Pulmonary artery endothelial cell (primary cell): ENCODE results near the gene FANCD2. TPM values are rescaled to one million over a fixed set of nuclear protein-coding genes. Genes with fewer than 3 reads are reported as not detected.
"Not testable (repeated sequence)": the region's sequence is repeated elsewhere in the genome, so short reads cannot be mapped to it uniquely, and the experiment has no call there.

Source experiments
- DNase-seq: peaks from one replicate; pipeline ENCODE4 v3.0.0-alpha.2; 2011; ENCODE audit warnings: low read depth, low spot score
- total RNA-seq: library from RNA; depleted of rRNA; stranded (reverse); fragments of >200 nt; gene quantifications from 2 replicates; pipeline ENCODE4 v1.2.3, GENCODE V29; 2014

Gene FANCD2
- total RNA-seq, 1 donor from 2014 or later, result 22.0 TPM

- DNase-seq, result no peak
Observed at GRCh38 chr3:10099041-10099440, 72.8 kb downstream of the FANCD2 start.

- DNase-seq, result no peak
Observed at GRCh38 chr3:10106919-10107318, 80.7 kb downstream of the FANCD2 start.

GRCh38 chr3:10108091-10108490 lies 81.9 kb downstream of the FANCD2 start, which contains the start of gene FANCD2OS:
FANCD2OS (minus strand) TSS chr3:10108255; CDS start chr3:10104774, 3,481 bp downstream.
- no peak for DNase-seq

- DNase-seq, result peak; percentile 87
Observed at GRCh38 chr3:10115326-10116137, 89.3 kb downstream of the FANCD2 start, which contains the start of gene BRK1. BRK1 (plus strand) TSS chr3:10115675; CDS start chr3:10115702, 27 bp downstream.

GRCh38 chr3:10116138-10116460 lies 89.9 kb downstream of the FANCD2 start:
- DNase-seq, result peak; percentile 7

GRCh38 chr3:10116928-10117327 lies 90.7 kb downstream of the FANCD2 start:
- DNase-seq, result no peak

GRCh38 chr3:10119376-10119775 lies 93.1 kb downstream of the FANCD2 start:
- DNase-seq, result no peak

- no peak for DNase-seq
Observed at GRCh38 chr3:10121064-10121463, 94.8 kb downstream of the FANCD2 start.

- no peak for DNase-seq
Observed at GRCh38 chr3:10122724-10123123, 96.5 kb downstream of the FANCD2 start.

GRCh38 chr3:10135872-10136271 lies 109.6 kb downstream of the FANCD2 start:
- not testable (repeated sequence) for DNase-seq

- DNase-seq, result no peak
Observed at GRCh38 chr3:10136426-10137005, 110.3 kb downstream of the FANCD2 start.

GRCh38 chr3:10137178-10137577 lies 110.9 kb downstream of the FANCD2 start:
- no peak for DNase-seq

GRCh38 chr3:10140996-10141546 lies 114.8 kb downstream of the FANCD2 start:
- DNase-seq, result no peak

- no peak for DNase-seq
Observed at GRCh38 chr3:10142707-10143560, 116.7 kb downstream of the FANCD2 start.

- no peak for DNase-seq
Observed at GRCh38 chr3:10145685-10146084, 119.4 kb downstream of the FANCD2 start.

GRCh38 chr3:10149226-10149625 lies 123.0 kb downstream of the FANCD2 start:
- no peak for DNase-seq

GRCh38 chr3:10150987-10151386 lies 124.8 kb downstream of the FANCD2 start:
- DNase-seq, result no peak
